Loucy (cell line): ENCODE measurements around the gene SLC25A31.
A peak's percentile ranks its signal among the peaks of the same experiment; 100 is the strongest.

Experiments
- H2AFZ ChIP-seq: fragments of 200-600 bp; sonication (generic); 2 replicates; pipeline ENCODE4 v1.6.0; 2016; ENCODE audit warnings: antibody characterized with exemption, mild to moderate bottlenecking, low read length, moderate library complexity
- H3F3A ChIP-seq: fragments of 200-600 bp; 2 replicates; pipeline ENCODE4 v1.6.0; 2016; ENCODE audit warnings: antibody characterized with exemption, low read depth, mild to moderate bottlenecking
- H3K27me3 ChIP-seq: fragments of 200-600 bp; sonication (generic); 2 replicates; pipeline ENCODE4 v1.6.1; 2014; ENCODE audit warnings: low read length, mild to moderate bottlenecking; ENCODE audit not compliant: insufficient read depth, poor library complexity, severe bottlenecking
- H3K36me3 ChIP-seq: fragments of 200-600 bp; sonication (generic); 2 replicates; pipeline ENCODE4 v1.6.1; 2016; ENCODE audit warnings: low read length; ENCODE audit not compliant: insufficient read depth
- H3K4me1 ChIP-seq: fragments of 200-600 bp; sonication (generic); 2 replicates; pipeline ENCODE4 v1.5.1; 2014; ENCODE audit warnings: low read length, mild to moderate bottlenecking; ENCODE audit not compliant: insufficient read depth, poor library complexity, severe bottlenecking
- H3K4me2 ChIP-seq: fragments of 200-600 bp; sonication (generic); 2 replicates; pipeline ENCODE4 v1.6.0; 2014; ENCODE audit warnings: antibody characterized with exemption, low read length, low read depth, mild to moderate bottlenecking; ENCODE audit not compliant: poor library complexity, severe bottlenecking
- H3K4me3 ChIP-seq: fragments of 200-600 bp; sonication (generic); 2 replicates; pipeline ENCODE4 v1.5.1; 2014; ENCODE audit warnings: low read length, mild to moderate bottlenecking, mixed read lengths; ENCODE audit not compliant: poor library complexity, severe bottlenecking
- H3K79me2 ChIP-seq: fragments of 200-600 bp; sonication (generic); 2 replicates; pipeline ENCODE4 v1.6.1; 2014; ENCODE audit warnings: low read length; ENCODE audit not compliant: insufficient read depth
- H3K9ac ChIP-seq: fragments of 200-600 bp; sonication (generic); 2 replicates; pipeline ENCODE4 v1.6.0; 2014; ENCODE audit warnings: mild to moderate bottlenecking, low read depth, low read length, moderate library complexity; ENCODE audit not compliant: poor library complexity, severe bottlenecking
- H3K9me2 ChIP-seq: fragments of 200-600 bp; sonication (generic); replicated peaks from 2 replicates; pipeline ENCODE4 v1.6.1; 2016; ENCODE audit warnings: low read depth, low read length, mixed read lengths
- H3K9me3 ChIP-seq: fragments of 200-600 bp; sonication (generic); 2 replicates; pipeline ENCODE4 v1.6.1; 2014; ENCODE audit warnings: mild to moderate bottlenecking, antibody characterized with exemption, low read length, low read depth; ENCODE audit not compliant: insufficient read depth
- H4K20me1 ChIP-seq: fragments of 200-600 bp; sonication (generic); 2 replicates; pipeline ENCODE4 v1.6.0; 2014; ENCODE audit warnings: antibody characterized with exemption, low read length, mild to moderate bottlenecking; ENCODE audit not compliant: insufficient read depth, poor library complexity, severe bottlenecking
- CTCF ChIP-seq: fragments of 200-600 bp; sonication (generic); conservative IDR thresholded peaks from 2 replicates; pipeline ENCODE4 v1.5.1; 2014; ENCODE audit warnings: mild to moderate bottlenecking, antibody characterized with exemption, low read length
- EZH2phosphoT487 ChIP-seq: fragments of 200-600 bp; IDR thresholded peaks from 2 replicates; pipeline ENCODE4 v1.6.1; 2018; ENCODE audit warnings: antibody characterized with exemption, mild to moderate bottlenecking, moderate library complexity, borderline replicate concordance

The SLC25A31 gene

GRCh38 chr4:127731406-127731805 is 1.2 kb downstream of the SLC25A31 start:
- H3K79me2 ChIP-seq: no peaks in the 10 kb centered on the region
- no peaks in the 10 kb centered on the region for H3F3A ChIP-seq
- H3K4me3 ChIP-seq: no peak overlapping the region
- H3K9me2 ChIP-seq: no peaks in the 10 kb centered on the region
- no peaks in the 10 kb centered on the region for H3K27me3 ChIP-seq
- no peaks in the 10 kb centered on the region for H3K36me3 ChIP-seq
- H4K20me1 ChIP-seq: no peaks in the 10 kb centered on the region
- H3K4me2 ChIP-seq: no peak overlapping the region
- H3K9ac ChIP-seq: no peak overlapping the region
- no peaks in the 10 kb centered on the region for H3K4me1 ChIP-seq
- TF ChIP-seq EZH2phosphoT487: no peak
- no peak for TF ChIP-seq CTCF
- no peak overlapping the region for H2AFZ ChIP-seq
- no peaks in the 10 kb centered on the region for H3K9me3 ChIP-seq

GRCh38 chr4:127732623-127733328 is 2.6 kb downstream of the SLC25A31 start:
- no peak overlapping the region for H3K4me2 ChIP-seq

GRCh38 chr4:127734976-127735375 is 4.8 kb downstream of the SLC25A31 start:
- Histone ChIP-seq H3K4me1 (no peaks in the 10 kb centered on the region), H3K79me2 (no peaks in the 10 kb centered on the region), H3K4me2 (no peak overlapping the region), H3K4me3 (no peak overlapping the region), H3K27me3 (no peaks in the 10 kb centered on the region), H3K9me2 (no peaks in the 10 kb centered on the region), H3K9me3 (no peaks in the 10 kb centered on the region), H3K36me3 (no peaks in the 10 kb centered on the region), H3K9ac (no peak overlapping the region), H3F3A (no peaks in the 10 kb centered on the region), H2AFZ (no peak overlapping the region), H4K20me1 (no peaks in the 10 kb centered on the region)
- no peak for TF ChIP-seq EZH2phosphoT487
- TF ChIP-seq CTCF: no peak

More at GRCh38 chr4:127732623-127733328, 2.6 kb downstream of the SLC25A31 start:
- no peak overlapping the region; the same call in 1 of the 2 replicates for H2AFZ ChIP-seq
- H4K20me1 ChIP-seq: no peaks in the 10 kb centered on the region
- no peaks in the 10 kb centered on the region for H3K36me3 ChIP-seq
- no peaks in the 10 kb centered on the region for H3K4me1 ChIP-seq
- no peaks in the 10 kb centered on the region for H3K9me2 ChIP-seq
- no peaks in the 10 kb centered on the region for H3K9me3 ChIP-seq
- H3K9ac ChIP-seq: no peak overlapping the region
- no peak overlapping the region for H3K4me3 ChIP-seq
- no peaks in the 10 kb centered on the region for H3F3A ChIP-seq
- H3K27me3 ChIP-seq: no peaks in the 10 kb centered on the region
- TF ChIP-seq CTCF (peak; percentile 66), EZH2phosphoT487 (no peak)
- no peaks in the 10 kb centered on the region for H3K79me2 ChIP-seq
